Hepatocyte (in vitro differentiated cells): ENCODE data around the gene MIR17HG.

Experiments used
- CTCF ChIP-seq: fragments of 200-600 bp; sonication (generic); IDR thresholded peaks from 2 replicates; pipeline ENCODE4 v1.5.1; 2016; ENCODE audit warnings: antibody characterized with exemption, mild to moderate bottlenecking; ENCODE audit not compliant: poor library complexity
- EZH2 ChIP-seq: fragments of 200-600 bp; sonication (generic); IDR thresholded peaks from 2 replicates; pipeline ENCODE4 v1.6.1; 2016; ENCODE audit warnings: antibody characterized with exemption, mild to moderate bottlenecking, borderline replicate concordance
- EZH2phosphoT487 ChIP-seq: fragments of 200-600 bp; sonication (generic); IDR thresholded peaks from one replicate; pipeline ENCODE4 v1.6.1; 2018; ENCODE audit warnings: antibody characterized with exemption, mild to moderate bottlenecking, low read depth, moderate library complexity; ENCODE audit not compliant: unreplicated experiment, severe bottlenecking

GRCh38 chr13:91303031-91303430, 44.5 kb upstream of the MIR17HG start:
- TF ChIP-seq CTCF, result no peak
- TF ChIP-seq EZH2, result no peak
- TF ChIP-seq EZH2phosphoT487, result no peak
